Measurements from ENCODE around the gene IER3IP1.

IER3IP1 gene

DNA sequence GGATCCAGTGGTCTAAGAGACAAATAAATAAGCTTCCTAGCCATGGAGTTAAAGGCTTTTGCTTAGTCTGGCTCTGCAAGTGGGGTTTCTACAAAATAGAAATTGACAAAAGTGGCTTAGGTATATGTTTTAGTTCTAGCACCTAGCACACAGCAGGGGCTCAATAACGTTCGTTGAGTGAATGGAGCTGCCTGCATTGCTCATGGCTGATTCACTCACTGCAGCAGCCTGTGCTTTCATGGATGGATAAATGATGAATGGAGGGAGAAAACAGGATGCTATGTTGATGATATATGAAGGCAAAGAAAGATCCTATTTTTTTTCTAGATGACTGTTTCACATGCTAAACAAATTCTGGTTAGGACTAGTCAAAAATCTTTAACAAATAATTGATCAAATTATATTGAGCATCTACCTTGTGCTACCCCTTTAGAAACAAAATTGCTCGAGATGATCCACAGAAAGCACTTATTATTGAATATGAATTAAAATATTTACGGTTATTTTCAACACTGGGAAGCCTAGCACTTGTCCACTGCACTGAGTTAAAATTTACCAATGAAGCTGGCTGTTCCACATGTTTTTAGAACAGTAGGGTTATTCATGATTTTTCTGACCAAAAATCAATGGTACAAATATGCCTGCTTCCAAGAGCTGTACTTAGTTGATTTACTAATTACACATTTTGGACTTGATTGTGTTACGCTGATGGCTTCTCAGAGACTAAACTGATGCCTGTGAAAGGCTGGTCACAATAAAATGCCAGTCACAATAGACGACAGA is 65.5 kb downstream of the IER3IP1 start:
- TF ChIP-seq ZFX (IDR thresholded peaks at IDR 0.05; ENCODE audit: borderline replicate concordance), result no peak
- TF ChIP-seq, protein P1, sequence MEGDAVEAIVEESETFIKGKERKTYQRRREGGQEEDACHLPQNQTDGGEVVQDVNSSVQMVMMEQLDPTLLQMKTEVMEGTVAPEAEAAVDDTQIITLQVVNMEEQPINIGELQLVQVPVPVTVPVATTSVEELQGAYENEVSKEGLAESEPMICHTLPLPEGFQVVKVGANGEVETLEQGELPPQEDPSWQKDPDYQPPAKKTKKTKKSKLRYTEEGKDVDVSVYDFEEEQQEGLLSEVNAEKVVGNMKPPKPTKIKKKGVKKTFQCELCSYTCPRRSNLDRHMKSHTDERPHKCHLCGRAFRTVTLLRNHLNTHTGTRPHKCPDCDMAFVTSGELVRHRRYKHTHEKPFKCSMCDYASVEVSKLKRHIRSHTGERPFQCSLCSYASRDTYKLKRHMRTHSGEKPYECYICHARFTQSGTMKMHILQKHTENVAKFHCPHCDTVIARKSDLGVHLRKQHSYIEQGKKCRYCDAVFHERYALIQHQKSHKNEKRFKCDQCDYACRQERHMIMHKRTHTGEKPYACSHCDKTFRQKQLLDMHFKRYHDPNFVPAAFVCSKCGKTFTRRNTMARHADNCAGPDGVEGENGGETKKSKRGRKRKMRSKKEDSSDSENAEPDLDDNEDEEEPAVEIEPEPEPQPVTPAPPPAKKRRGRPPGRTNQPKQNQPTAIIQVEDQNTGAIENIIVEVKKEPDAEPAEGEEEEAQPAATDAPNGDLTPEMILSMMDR (IDR thresholded peaks at IDR 0.05), result no peak
- no peak overlapping the region for H3K27ac ChIP-seq

DNA sequence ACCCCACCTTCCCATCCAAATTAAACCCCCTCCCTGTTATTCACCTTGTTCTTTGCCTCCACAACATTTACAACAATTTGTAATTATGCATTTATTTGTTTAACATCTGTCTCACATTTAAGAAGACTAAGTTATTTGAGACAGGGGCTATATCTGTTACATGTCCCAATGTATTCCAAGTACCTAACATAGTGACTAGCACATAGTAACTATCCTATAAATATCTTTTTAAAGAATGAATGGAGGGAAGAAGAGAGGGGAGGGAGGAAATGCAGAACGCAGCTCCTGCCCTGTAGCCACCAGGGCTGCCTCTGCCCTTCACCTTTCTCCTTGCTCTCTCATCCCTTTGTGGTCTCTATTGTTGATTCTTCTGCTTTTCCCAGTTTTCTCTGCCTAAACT is 66.4 kb downstream of the IER3IP1 start:
- TF ChIP-seq, protein P1 (IDR thresholded peaks at IDR 0.05), result no peak
- no peak for TF ChIP-seq ZFX (IDR thresholded peaks at IDR 0.05; ENCODE audit: borderline replicate concordance)
- no peak overlapping the region for H3K27ac ChIP-seq

DNA sequence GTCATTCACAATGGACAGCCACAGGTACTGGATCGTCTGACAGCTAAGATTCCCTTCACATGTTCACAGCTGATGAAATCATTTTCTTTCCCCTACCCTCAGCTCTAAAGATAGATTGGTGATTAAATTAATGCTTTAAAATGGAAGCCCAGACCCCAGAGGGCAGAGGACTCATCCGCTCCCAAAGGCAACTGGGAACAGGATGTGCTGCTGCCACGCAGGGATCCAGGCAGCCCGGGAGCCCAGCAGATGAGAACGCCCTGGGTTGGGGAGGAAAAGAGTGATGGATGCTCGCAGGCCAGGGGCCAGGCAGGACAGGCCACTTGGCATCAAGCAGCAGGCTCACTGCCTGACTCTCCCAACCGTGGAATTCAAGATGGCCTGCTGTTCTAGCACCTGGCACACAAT is 67.2 kb downstream of the IER3IP1 start:
- no peak overlapping the region for H3K27ac ChIP-seq
- TF ChIP-seq, protein P1 (IDR thresholded peaks at IDR 0.05), result no peak
- TF ChIP-seq ZFX (IDR thresholded peaks at IDR 0.05; ENCODE audit: borderline replicate concordance), result no peak

DNA sequence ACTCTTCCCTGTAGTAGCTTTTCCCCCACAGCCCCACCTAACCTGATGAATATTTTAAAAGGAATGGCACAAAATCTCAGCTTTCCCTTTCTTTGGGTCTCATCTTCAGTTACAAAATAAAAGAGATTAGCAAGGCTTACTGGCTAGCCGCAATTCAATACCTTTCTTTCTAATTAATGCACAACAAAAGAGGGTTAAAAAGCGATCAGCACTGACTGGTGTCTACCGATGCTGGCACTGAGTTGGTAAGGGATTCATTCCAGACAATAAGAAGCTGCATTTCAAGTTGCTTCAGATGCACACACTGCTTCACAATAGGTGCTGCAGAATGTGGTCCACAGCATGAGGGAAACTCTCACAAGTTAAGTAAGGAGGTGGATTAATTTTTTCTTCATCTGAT is 67.8 kb downstream of the IER3IP1 start:
- TF ChIP-seq ZFX (IDR thresholded peaks at IDR 0.05; ENCODE audit: borderline replicate concordance), result no peak
- TF ChIP-seq, protein P1 (IDR thresholded peaks at IDR 0.05), result no peak
- no peak overlapping the region for H3K27ac ChIP-seq

Data from 22Rv1 (cell line).